Loucy (cell line): ENCODE results near the gene COMMD7.

Experiments used
- EZH2phosphoT487 ChIP-seq: fragments of 200-600 bp; IDR thresholded peaks from 2 replicates; pipeline ENCODE4 v1.6.1; 2018; ENCODE audit warnings: antibody characterized with exemption, mild to moderate bottlenecking, moderate library complexity, borderline replicate concordance
- TF ChIP-seq, protein P1 (sequence below): fragments of 200-600 bp; sonication (generic); conservative IDR thresholded peaks from 2 replicates; pipeline ENCODE4 v1.5.1; 2014; ENCODE audit warnings: mild to moderate bottlenecking, antibody characterized with exemption, low read length

GRCh38 chr20:32681175-32682084 is 61.8 kb downstream of the COMMD7 start:
- TF ChIP-seq, protein P1, sequence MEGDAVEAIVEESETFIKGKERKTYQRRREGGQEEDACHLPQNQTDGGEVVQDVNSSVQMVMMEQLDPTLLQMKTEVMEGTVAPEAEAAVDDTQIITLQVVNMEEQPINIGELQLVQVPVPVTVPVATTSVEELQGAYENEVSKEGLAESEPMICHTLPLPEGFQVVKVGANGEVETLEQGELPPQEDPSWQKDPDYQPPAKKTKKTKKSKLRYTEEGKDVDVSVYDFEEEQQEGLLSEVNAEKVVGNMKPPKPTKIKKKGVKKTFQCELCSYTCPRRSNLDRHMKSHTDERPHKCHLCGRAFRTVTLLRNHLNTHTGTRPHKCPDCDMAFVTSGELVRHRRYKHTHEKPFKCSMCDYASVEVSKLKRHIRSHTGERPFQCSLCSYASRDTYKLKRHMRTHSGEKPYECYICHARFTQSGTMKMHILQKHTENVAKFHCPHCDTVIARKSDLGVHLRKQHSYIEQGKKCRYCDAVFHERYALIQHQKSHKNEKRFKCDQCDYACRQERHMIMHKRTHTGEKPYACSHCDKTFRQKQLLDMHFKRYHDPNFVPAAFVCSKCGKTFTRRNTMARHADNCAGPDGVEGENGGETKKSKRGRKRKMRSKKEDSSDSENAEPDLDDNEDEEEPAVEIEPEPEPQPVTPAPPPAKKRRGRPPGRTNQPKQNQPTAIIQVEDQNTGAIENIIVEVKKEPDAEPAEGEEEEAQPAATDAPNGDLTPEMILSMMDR = peak; percentile 22; the same call in 1 of the 2 replicates
- TF ChIP-seq EZH2phosphoT487 = no peak
